Measurements from ENCODE around the gene ZNF518A. TPM values are rescaled to one million over a fixed set of nuclear protein-coding genes. Genes with fewer than 3 reads are reported as not detected.

ZNF518A gene
- total and polyA plus RNA-seq, 9 of the 15 experiments (the other 6 are each of a cell fraction or from before 2014, with no cell fraction given) = 6.3 to 30.0 (median 17.4) TPM

DNA sequence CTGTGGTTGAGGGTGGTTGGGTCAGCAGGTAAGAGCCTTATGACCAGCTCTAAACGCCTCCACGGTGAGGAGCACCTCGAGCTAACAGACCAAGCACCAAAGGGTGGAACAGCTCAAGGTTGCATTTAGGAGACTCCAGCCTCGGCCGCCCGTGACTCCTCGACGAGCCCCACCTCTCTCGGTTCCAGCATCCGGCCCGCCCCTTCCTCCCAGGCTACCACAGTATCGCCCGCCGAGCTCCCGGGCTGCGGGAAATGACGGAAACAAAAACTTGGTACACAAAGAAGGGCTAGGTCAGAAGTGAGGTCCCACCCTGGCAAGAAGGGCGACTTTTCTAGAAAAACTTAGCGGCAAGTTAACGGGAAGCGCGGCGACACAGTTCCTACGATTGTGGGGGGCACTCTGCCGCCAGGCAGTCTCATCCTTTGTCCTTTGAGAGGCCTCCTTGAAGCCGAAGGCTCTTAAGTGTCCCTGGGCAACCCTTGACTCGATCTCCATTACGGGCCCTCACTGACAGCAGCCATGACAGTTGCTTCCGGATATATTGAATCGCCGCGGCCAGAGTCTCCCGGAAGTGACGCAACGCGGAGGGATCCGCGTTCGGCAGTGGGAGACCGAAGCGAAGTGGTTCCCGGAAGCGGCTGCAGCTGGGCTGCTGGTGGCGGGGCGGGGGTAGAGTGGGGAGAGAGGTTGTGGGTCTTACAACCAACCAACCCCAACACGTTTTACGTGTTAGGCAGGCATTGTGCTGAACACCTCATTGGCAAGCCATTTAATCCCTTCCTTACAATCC is 40.2 kb upstream of the ZNF518A start (continued):
- TF ChIP-seq, protein P1, sequence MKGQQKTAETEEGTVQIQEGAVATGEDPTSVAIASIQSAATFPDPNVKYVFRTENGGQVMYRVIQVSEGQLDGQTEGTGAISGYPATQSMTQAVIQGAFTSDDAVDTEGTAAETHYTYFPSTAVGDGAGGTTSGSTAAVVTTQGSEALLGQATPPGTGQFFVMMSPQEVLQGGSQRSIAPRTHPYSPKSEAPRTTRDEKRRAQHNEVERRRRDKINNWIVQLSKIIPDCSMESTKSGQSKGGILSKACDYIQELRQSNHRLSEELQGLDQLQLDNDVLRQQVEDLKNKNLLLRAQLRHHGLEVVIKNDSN (CRISPR knock-in tag; IDR thresholded peaks at IDR 0.05) = 0 out of 2 replicates have a peak, but pooled peaks have one; percentile 23
- TF ChIP-seq, protein P2, sequence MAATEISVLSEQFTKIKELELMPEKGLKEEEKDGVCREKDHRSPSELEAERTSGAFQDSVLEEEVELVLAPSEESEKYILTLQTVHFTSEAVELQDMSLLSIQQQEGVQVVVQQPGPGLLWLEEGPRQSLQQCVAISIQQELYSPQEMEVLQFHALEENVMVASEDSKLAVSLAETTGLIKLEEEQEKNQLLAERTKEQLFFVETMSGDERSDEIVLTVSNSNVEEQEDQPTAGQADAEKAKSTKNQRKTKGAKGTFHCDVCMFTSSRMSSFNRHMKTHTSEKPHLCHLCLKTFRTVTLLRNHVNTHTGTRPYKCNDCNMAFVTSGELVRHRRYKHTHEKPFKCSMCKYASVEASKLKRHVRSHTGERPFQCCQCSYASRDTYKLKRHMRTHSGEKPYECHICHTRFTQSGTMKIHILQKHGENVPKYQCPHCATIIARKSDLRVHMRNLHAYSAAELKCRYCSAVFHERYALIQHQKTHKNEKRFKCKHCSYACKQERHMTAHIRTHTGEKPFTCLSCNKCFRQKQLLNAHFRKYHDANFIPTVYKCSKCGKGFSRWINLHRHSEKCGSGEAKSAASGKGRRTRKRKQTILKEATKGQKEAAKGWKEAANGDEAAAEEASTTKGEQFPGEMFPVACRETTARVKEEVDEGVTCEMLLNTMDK (IDR thresholded peaks at IDR 0.05; ENCODE audit: borderline replicate concordance, insufficient read depth, low read depth, low read length, poor library complexity, severe bottlenecking) = no peak
- TF ChIP-seq DACH1 (IDR thresholded peaks at IDR 0.05; ENCODE audit: partially characterized antibody) (peak; percentile 17), RUNX1 (IDR thresholded peaks at IDR 0.05; ENCODE audit: low read depth) (no peak), MTA1 (IDR thresholded peaks at IDR 0.05; ENCODE audit: borderline replicate concordance) (peak; percentile 26; the same call in 1 of the 2 replicates), L3MBTL2 (IDR thresholded peaks at IDR 0.05) (peak; percentile 35; the same call in 1 of the 2 replicates)
- TF ChIP-seq, protein P3, sequence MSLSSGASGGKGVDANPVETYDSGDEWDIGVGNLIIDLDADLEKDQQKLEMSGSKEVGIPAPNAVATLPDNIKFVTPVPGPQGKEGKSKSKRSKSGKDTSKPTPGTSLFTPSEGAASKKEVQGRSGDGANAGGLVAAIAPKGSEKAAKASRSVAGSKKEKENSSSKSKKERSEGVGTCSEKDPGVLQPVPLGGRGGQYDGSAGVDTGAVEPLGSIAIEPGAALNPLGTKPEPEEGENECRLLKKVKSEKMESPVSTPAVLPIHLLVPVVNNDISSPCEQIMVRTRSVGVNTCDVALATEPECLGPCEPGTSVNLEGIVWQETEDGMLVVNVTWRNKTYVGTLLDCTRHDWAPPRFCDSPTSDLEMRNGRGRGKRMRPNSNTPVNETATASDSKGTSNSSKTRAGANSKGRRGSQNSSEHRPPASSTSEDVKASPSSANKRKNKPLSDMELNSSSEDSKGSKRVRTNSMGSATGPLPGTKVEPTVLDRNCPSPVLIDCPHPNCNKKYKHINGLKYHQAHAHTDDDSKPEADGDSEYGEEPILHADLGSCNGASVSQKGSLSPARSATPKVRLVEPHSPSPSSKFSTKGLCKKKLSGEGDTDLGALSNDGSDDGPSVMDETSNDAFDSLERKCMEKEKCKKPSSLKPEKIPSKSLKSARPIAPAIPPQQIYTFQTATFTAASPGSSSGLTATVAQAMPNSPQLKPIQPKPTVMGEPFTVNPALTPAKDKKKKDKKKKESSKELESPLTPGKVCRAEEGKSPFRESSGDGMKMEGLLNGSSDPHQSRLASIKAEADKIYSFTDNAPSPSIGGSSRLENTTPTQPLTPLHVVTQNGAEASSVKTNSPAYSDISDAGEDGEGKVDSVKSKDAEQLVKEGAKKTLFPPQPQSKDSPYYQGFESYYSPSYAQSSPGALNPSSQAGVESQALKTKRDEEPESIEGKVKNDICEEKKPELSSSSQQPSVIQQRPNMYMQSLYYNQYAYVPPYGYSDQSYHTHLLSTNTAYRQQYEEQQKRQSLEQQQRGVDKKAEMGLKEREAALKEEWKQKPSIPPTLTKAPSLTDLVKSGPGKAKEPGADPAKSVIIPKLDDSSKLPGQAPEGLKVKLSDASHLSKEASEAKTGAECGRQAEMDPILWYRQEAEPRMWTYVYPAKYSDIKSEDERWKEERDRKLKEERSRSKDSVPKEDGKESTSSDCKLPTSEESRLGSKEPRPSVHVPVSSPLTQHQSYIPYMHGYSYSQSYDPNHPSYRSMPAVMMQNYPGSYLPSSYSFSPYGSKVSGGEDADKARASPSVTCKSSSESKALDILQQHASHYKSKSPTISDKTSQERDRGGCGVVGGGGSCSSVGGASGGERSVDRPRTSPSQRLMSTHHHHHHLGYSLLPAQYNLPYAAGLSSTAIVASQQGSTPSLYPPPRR (CRISPR knock-in tag; IDR thresholded peaks at IDR 0.05; ENCODE audit: borderline replicate concordance) = no peak
- TF ChIP-seq, protein P4, sequence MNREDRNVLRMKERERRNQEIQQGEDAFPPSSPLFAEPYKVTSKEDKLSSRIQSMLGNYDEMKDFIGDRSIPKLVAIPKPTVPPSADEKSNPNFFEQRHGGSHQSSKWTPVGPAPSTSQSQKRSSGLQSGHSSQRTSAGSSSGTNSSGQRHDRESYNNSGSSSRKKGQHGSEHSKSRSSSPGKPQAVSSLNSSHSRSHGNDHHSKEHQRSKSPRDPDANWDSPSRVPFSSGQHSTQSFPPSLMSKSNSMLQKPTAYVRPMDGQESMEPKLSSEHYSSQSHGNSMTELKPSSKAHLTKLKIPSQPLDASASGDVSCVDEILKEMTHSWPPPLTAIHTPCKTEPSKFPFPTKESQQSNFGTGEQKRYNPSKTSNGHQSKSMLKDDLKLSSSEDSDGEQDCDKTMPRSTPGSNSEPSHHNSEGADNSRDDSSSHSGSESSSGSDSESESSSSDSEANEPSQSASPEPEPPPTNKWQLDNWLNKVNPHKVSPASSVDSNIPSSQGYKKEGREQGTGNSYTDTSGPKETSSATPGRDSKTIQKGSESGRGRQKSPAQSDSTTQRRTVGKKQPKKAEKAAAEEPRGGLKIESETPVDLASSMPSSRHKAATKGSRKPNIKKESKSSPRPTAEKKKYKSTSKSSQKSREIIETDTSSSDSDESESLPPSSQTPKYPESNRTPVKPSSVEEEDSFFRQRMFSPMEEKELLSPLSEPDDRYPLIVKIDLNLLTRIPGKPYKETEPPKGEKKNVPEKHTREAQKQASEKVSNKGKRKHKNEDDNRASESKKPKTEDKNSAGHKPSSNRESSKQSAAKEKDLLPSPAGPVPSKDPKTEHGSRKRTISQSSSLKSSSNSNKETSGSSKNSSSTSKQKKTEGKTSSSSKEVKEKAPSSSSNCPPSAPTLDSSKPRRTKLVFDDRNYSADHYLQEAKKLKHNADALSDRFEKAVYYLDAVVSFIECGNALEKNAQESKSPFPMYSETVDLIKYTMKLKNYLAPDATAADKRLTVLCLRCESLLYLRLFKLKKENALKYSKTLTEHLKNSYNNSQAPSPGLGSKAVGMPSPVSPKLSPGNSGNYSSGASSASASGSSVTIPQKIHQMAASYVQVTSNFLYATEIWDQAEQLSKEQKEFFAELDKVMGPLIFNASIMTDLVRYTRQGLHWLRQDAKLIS (CRISPR knock-in tag; IDR thresholded peaks at IDR 0.05) = no peak
